Measurements from ENCODE around the gene NTM.

DNA sequence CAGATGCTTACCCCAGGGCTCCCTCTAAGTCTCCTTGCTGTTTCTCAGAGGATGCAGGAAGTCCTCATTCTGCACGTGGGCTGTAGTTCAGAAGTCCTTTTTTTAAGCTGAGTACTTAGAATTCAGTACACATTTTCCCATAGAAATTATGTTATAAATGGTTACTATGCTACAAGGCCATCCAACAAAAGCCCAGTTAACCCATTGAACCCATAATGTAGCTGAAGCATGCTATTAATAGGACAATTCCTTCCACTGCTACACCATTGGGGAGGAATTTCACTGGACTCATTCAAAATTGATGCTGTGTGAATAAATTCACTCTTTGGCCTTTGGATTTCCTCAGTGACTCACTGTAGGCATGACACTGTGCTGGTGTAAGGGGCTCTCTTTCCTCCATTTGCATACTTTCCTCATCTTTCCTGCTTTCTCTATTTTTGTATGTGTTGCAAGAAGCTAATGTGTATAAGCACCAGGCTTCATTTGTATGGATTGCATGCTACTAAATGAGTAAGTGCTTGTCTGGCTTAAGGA is 148.0 kb downstream of the NTM start:
- TF ChIP-seq POLR2A (IDR thresholded peaks at IDR 0.05): no peak
- TF ChIP-seq, protein P1, sequence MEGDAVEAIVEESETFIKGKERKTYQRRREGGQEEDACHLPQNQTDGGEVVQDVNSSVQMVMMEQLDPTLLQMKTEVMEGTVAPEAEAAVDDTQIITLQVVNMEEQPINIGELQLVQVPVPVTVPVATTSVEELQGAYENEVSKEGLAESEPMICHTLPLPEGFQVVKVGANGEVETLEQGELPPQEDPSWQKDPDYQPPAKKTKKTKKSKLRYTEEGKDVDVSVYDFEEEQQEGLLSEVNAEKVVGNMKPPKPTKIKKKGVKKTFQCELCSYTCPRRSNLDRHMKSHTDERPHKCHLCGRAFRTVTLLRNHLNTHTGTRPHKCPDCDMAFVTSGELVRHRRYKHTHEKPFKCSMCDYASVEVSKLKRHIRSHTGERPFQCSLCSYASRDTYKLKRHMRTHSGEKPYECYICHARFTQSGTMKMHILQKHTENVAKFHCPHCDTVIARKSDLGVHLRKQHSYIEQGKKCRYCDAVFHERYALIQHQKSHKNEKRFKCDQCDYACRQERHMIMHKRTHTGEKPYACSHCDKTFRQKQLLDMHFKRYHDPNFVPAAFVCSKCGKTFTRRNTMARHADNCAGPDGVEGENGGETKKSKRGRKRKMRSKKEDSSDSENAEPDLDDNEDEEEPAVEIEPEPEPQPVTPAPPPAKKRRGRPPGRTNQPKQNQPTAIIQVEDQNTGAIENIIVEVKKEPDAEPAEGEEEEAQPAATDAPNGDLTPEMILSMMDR (IDR thresholded peaks at IDR 0.05): no peak
